Hepatocyte (in vitro differentiated cells): ENCODE measurements around the gene EIF4E3. TPM values are rescaled to one million over a fixed set of nuclear protein-coding genes. Genes with fewer than 3 reads are reported as not detected.

Source experiments
- DNase-seq: peaks from one replicate; pipeline ENCODE4 v3.0.0-alpha.2; 2016; ENCODE audit warnings: low spot score
- H2AFZ ChIP-seq: fragments of 200-600 bp; sonication (generic); 2 replicates; pipeline ENCODE4 v1.6.0; 2016; ENCODE audit warnings: antibody characterized with exemption, mild to moderate bottlenecking
- H3K27ac ChIP-seq: fragments of 200-600 bp; sonication (generic); 2 replicates; pipeline ENCODE4 v1.5.1; 2016; ENCODE audit warnings: mild to moderate bottlenecking
- H3K27me3 ChIP-seq: fragments of 200-600 bp; sonication (generic); 2 replicates; pipeline ENCODE4 v1.6.1; 2016
- H3K36me3 ChIP-seq: fragments of 200-600 bp; sonication (generic); replicated peaks from 2 replicates; pipeline ENCODE4 v1.5.1; 2016; ENCODE audit warnings: low read depth; ENCODE audit not compliant: insufficient read depth
- H3K4me1 ChIP-seq: fragments of 200-600 bp; sonication (generic); 2 replicates; pipeline ENCODE4 v1.5.1; 2016; ENCODE audit warnings: mild to moderate bottlenecking, moderate library complexity; ENCODE audit not compliant: insufficient read depth
- H3K4me2 ChIP-seq: fragments of 200-600 bp; sonication (generic); 2 replicates; pipeline ENCODE4 v1.6.0; 2016
- H3K4me3 ChIP-seq: fragments of 200-600 bp; sonication (generic); 2 replicates; pipeline ENCODE4 v1.5.1; 2016; ENCODE audit warnings: mild to moderate bottlenecking
- H3K79me2 ChIP-seq: fragments of 200-600 bp; sonication (generic); 2 replicates; pipeline ENCODE4 v1.6.0; 2017; ENCODE audit warnings: mild to moderate bottlenecking
- H3K9me2 ChIP-seq: fragments of 200-600 bp; sonication (generic); replicated peaks from 2 replicates; pipeline ENCODE4 v1.6.0; 2017; ENCODE audit warnings: mild to moderate bottlenecking; ENCODE audit not compliant: insufficient read depth
- H3K9me3 ChIP-seq: fragments of 200-600 bp; sonication (generic); 2 replicates; pipeline ENCODE4 v1.5.1; 2016; ENCODE audit warnings: low read depth, mild to moderate bottlenecking
- H4K20me1 ChIP-seq: fragments of 200-600 bp; sonication (generic); 2 replicates; pipeline ENCODE4 v1.6.0; 2016; ENCODE audit warnings: mild to moderate bottlenecking; ENCODE audit not compliant: insufficient read depth, poor library complexity, severe bottlenecking
- EZH2 ChIP-seq: fragments of 200-600 bp; sonication (generic); IDR thresholded peaks from 2 replicates; pipeline ENCODE4 v1.6.1; 2016; ENCODE audit warnings: antibody characterized with exemption, mild to moderate bottlenecking, borderline replicate concordance
- EZH2phosphoT487 ChIP-seq: fragments of 200-600 bp; sonication (generic); IDR thresholded peaks from one replicate; pipeline ENCODE4 v1.6.1; 2018; ENCODE audit warnings: antibody characterized with exemption, mild to moderate bottlenecking, low read depth, moderate library complexity; ENCODE audit not compliant: unreplicated experiment, severe bottlenecking
- WGBS: methylation state at CpG from one replicate; pipeline ENCODE4 v1.1.6; 2016; ENCODE audit warnings: low lambda C conversion rate; ENCODE audit errors: missing lambda C conversion rate; 5-methylcytosine and 5-hydroxymethylcytosine counted together
- polyA plus RNA-seq: library from polyadenylated mRNA; unstranded; fragments of >200 nt; fragmentation: Nextera tagmentation; extraction: Ambion mirVana; gene quantifications from 2 replicates; pipeline ENCODE4 v1.2.1, GENCODE V29; 2016
- total RNA-seq: library from RNA; depleted of rRNA; stranded (reverse); fragments of >200 nt; gene quantifications from 2 replicates; pipeline ENCODE4 v1.2.3, GENCODE V29; 2014
- TF ChIP-seq, protein P1 (sequence below): fragments of 200-600 bp; sonication (generic); IDR thresholded peaks from 2 replicates; pipeline ENCODE4 v1.5.1; 2016; ENCODE audit warnings: antibody characterized with exemption, mild to moderate bottlenecking; ENCODE audit not compliant: poor library complexity

Gene EIF4E3
- total and polyA plus RNA-seq, 2 experiments from 2014 or later: 4.1 to 7.4 TPM

- Histone ChIP-seq H4K20me1 (no peaks in the 10 kb centered on the region), H3K4me3 (no peak overlapping the region), H3K79me2 (no peaks in the 10 kb centered on the region), H3K27ac (no peak overlapping the region), H3K9me3 (no peaks in the 10 kb centered on the region), H3K36me3 (no peaks in the 10 kb centered on the region), H3K9me2 (no peaks in the 10 kb centered on the region), H3K4me1 (no peaks in the 10 kb centered on the region), H3K27me3 (peaks cover 39% of the 10 kb centered on the region), H3K4me2 (no peak overlapping the region), H2AFZ (no peak overlapping the region)
- DNase-seq: no peak
- no peak for TF ChIP-seq EZH2
- TF ChIP-seq, protein P1, sequence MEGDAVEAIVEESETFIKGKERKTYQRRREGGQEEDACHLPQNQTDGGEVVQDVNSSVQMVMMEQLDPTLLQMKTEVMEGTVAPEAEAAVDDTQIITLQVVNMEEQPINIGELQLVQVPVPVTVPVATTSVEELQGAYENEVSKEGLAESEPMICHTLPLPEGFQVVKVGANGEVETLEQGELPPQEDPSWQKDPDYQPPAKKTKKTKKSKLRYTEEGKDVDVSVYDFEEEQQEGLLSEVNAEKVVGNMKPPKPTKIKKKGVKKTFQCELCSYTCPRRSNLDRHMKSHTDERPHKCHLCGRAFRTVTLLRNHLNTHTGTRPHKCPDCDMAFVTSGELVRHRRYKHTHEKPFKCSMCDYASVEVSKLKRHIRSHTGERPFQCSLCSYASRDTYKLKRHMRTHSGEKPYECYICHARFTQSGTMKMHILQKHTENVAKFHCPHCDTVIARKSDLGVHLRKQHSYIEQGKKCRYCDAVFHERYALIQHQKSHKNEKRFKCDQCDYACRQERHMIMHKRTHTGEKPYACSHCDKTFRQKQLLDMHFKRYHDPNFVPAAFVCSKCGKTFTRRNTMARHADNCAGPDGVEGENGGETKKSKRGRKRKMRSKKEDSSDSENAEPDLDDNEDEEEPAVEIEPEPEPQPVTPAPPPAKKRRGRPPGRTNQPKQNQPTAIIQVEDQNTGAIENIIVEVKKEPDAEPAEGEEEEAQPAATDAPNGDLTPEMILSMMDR: no peak
- TF ChIP-seq EZH2phosphoT487: no peak
- 87% methylated on average over 1 of the region's 1 CpG for WGBS
Observed at GRCh38 chr3:71760140-71760539, 34.9 kb upstream of the EIF4E3 start.

DNA sequence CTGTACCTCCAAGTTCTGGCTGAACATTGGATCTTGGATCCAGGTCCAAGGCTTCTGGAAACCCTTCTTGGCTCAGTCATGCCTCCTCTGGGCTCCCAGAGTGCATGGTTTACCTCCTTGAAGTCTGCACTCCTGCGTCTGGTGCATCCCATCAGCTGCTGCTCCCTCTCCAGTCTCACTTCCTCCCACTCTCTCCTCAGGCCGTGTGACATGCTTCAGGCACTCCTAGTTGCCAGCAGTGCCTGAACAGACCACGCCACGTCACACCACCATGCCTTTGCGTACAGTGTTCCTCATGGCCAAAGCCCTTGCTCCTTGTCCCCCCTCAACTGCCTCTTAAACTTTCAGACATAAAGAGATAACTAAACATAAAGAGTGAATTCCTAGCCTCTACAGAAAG lies 34.2 kb upstream of the EIF4E3 start:
- Histone ChIP-seq H2AFZ (no peak overlapping the region), H3K4me1 (no peaks in the 10 kb centered on the region), H3K27me3 (peaks cover 44% of the 10 kb centered on the region), H4K20me1 (no peaks in the 10 kb centered on the region), H3K27ac (no peak overlapping the region), H3K4me2 (no peak overlapping the region), H3K36me3 (no peaks in the 10 kb centered on the region), H3K9me3 (no peaks in the 10 kb centered on the region), H3K79me2 (no peaks in the 10 kb centered on the region), H3K9me2 (no peaks in the 10 kb centered on the region), H3K4me3 (no peak overlapping the region)
- TF ChIP-seq EZH2phosphoT487 (no peak), EZH2 (no peak)
- TF ChIP-seq, protein P1: no peak
- no peak for DNase-seq
- WGBS: 76% methylated on average over 5 of the region's 5 CpGs

DNA sequence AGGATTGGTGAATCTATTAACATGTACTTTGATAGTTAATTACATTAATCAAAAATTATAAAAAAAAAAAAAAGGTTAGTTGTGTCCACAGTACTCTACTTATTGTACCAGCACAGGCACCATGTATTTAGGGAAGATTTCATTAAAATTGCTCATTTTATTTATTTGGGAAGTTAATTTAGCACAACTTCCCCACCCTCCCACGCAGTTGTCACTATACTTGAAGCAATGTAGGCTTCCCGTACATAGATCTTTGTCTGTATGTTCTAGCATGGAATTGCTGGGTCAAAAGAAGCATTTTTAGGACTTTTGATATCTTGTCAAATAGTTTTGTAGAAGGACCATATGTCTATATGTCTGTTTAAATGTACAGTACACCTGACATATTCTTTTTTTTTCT lies 32.9 kb upstream of the EIF4E3 start:
- no peak overlapping the region for H3K4me2 ChIP-seq
- H2AFZ ChIP-seq: no peak overlapping the region
- H3K36me3 ChIP-seq: no peaks in the 10 kb centered on the region
- H3K27me3 ChIP-seq: peaks cover 46% of the 10 kb centered on the region
- WGBS: 94% methylated on average over 2 of the region's 2 CpGs
- no peaks in the 10 kb centered on the region for H3K4me1 ChIP-seq
- H4K20me1 ChIP-seq: no peaks in the 10 kb centered on the region
- H3K27ac ChIP-seq: no peak overlapping the region
- H3K9me2 ChIP-seq: no peaks in the 10 kb centered on the region
- TF ChIP-seq EZH2: no peak
- no peak for TF ChIP-seq EZH2phosphoT487
- TF ChIP-seq, protein P1: no peak
- no peaks in the 10 kb centered on the region for H3K79me2 ChIP-seq
- DNase-seq: no peak
- no peaks in the 10 kb centered on the region for H3K9me3 ChIP-seq
- no peak overlapping the region for H3K4me3 ChIP-seq
